HepG2 (cell line): ENCODE results near the gene TEAD3. TPM values are rescaled to one million over a fixed set of nuclear protein-coding genes. Genes with fewer than 3 reads are reported as not detected.
A peak's percentile ranks its signal among the peaks of the same experiment; 100 is the strongest.

Experiments
- BORCS8-MEF2B ChIP-seq: sonication (generic); formaldehyde crosslinking; IDR thresholded peaks from 2 replicates; pipeline ENCODE4 v1.8.0; 2022; ENCODE audit warnings: mild to moderate bottlenecking, missing genetic modification reagents
- CBFB ChIP-seq: sonication (generic); formaldehyde crosslinking; IDR thresholded peaks from 2 replicates; pipeline ENCODE4 v1.4.0; 2020; ENCODE audit warnings: missing genetic modification reagents
- CHD2 ChIP-seq: IDR thresholded peaks from 2 replicates; pipeline ENCODE4 v1.6.1; 2011; ENCODE audit warnings: low read depth, low read length, improper control_type of control experiment
- DPF2 ChIP-seq: sonication (generic); formaldehyde crosslinking; IDR thresholded peaks from 2 replicates; pipeline ENCODE4 v1.4.0; 2020; ENCODE audit warnings: mild to moderate bottlenecking, low read depth, missing genetic modification reagents, borderline replicate concordance
- ERF ChIP-seq: IDR thresholded peaks from 2 replicates; pipeline ENCODE4 v1.6.1; 2018; ENCODE audit warnings: missing biosample characterization, missing genetic modification reagents
- GABPB1 ChIP-seq: IDR thresholded peaks from 2 replicates; pipeline ENCODE4 v1.6.1; 2016; ENCODE audit warnings: mild to moderate bottlenecking, missing genetic modification reagents, moderate library complexity, missing compliant biosample characterization
- HNRNPH1 ChIP-seq: fragments of 200-400 bp; formaldehyde crosslinking; optimal IDR thresholded peaks from 2 replicates; pipeline ENCODE3; 2017; ENCODE audit warnings: mild to moderate bottlenecking, low read depth, low read length
- MBD4 ChIP-seq: IDR thresholded peaks from 2 replicates; pipeline ENCODE4 v1.6.1; 2012; ENCODE audit warnings: low read length, inconsistent platforms, borderline replicate concordance
- NFE2 ChIP-seq: sonication (generic); formaldehyde crosslinking; IDR thresholded peaks from 2 replicates; pipeline ENCODE4 v1.4.0; 2020; ENCODE audit warnings: missing genetic modification reagents
- RBFOX2 ChIP-seq: fragments of 200-400 bp; formaldehyde crosslinking; IDR thresholded peaks from 2 replicates; pipeline ENCODE4 v1.6.1; 2017; ENCODE audit warnings: low read depth, mild to moderate bottlenecking, low read length
- REPIN1 ChIP-seq: sonication (generic); formaldehyde crosslinking; IDR thresholded peaks from 2 replicates; pipeline ENCODE4 v1.8.0; 2022; ENCODE audit warnings: missing genetic modification reagents, low read depth, mild to moderate bottlenecking, borderline replicate concordance
- RFX1 ChIP-seq: fragments of 450-650 bp; IDR thresholded peaks from 2 replicates; pipeline ENCODE4 v1.6.1; 2017
- ZBTB20 ChIP-seq: sonication (generic); formaldehyde crosslinking; IDR thresholded peaks from 2 replicates; pipeline ENCODE4 v1.8.1; 2023; ENCODE audit warnings: missing genetic modification reagents, low read depth, mild to moderate bottlenecking, borderline replicate concordance
- ZFP1 ChIP-seq: IDR thresholded peaks from 2 replicates; pipeline ENCODE4 v1.6.1; 2016
- ZNF143 ChIP-seq: sonication (generic); formaldehyde crosslinking; IDR thresholded peaks from 2 replicates; pipeline ENCODE4 v1.4.0; 2020; ENCODE audit warnings: missing genetic modification reagents
- ZNF629 ChIP-seq: sonication (generic); formaldehyde crosslinking; conservative IDR thresholded peaks from 2 replicates; pipeline ENCODE4 v1.5.0; 2020; ENCODE audit warnings: missing genetic modification reagents
- ZNF709 ChIP-seq: sonication (generic); formaldehyde crosslinking; IDR thresholded peaks from 2 replicates; pipeline ENCODE4 v1.5.0; 2020; ENCODE audit warnings: mild to moderate bottlenecking, missing genetic modification reagents
- ZNF777 ChIP-seq: sonication (generic); formaldehyde crosslinking; IDR thresholded peaks from 2 replicates; pipeline ENCODE4 v1.4.0; 2020; ENCODE audit warnings: missing genetic modification reagents
- ZNF780A ChIP-seq: sonication (generic); formaldehyde crosslinking; IDR thresholded peaks from 2 replicates; pipeline ENCODE4 v1.8.0; 2022; ENCODE audit warnings: mild to moderate bottlenecking, missing genetic modification reagents, moderate library complexity
- ZNF879 ChIP-seq: sonication (generic); formaldehyde crosslinking; IDR thresholded peaks from 2 replicates; pipeline ENCODE4 v1.8.1; 2023; ENCODE audit warnings: missing genetic modification reagents
- ZSCAN9 ChIP-seq: IDR thresholded peaks from 2 replicates; pipeline ENCODE4 v1.6.1; 2016; ENCODE audit warnings: borderline replicate concordance
- polyA plus RNA-seq, 8 experiments: library from polyadenylated mRNA; depleted of rRNA in 3 of 8; stranded (reverse) in 7 of 8; unstranded in 1 of 8; fragments of >200 nt; fragmentation: Illumina TruSeq in 4 of 8; extraction: Trizol in 4 of 8; gene quantifications; 2 replicates each; pipeline versions ENCODE4 v1.2.1 to v1.2.3, GENCODE V29; 2011 to 2016; ENCODE audit warnings: low read depth in 4 of 8, missing spikeins in 1 of 8, mixed read lengths in 1 of 8; ENCODE audit not compliant: insufficient read depth in 1 of 8
- total RNA-seq, 5 experiments: library from RNA; depleted of rRNA; stranded (reverse); fragments of >200 nt; fragmentation: Illumina TruSeq; extraction: Trizol; gene quantifications; 2 replicates each; pipeline ENCODE4 v1.2.3, GENCODE V29; 2016; ENCODE audit warnings: low read depth in 1 of 5
- TF ChIP-seq, protein P1 (sequence below): IDR thresholded peaks from 2 replicates; pipeline ENCODE4 v1.6.1; 2016; ENCODE audit warnings: missing genetic modification reagents, missing compliant biosample characterization
- TF ChIP-seq, protein P2 (sequence below): sonication (generic); formaldehyde crosslinking; IDR thresholded peaks from 2 replicates; pipeline ENCODE4 v1.4.0; 2020; ENCODE audit warnings: missing genetic modification reagents
- TF ChIP-seq, protein P3 (sequence below): sonication (generic); formaldehyde crosslinking; IDR thresholded peaks from 2 replicates; pipeline ENCODE4 v1.4.0; 2020; ENCODE audit warnings: missing genetic modification reagents
- TF ChIP-seq, protein P4 (sequence below): sonication (generic); formaldehyde crosslinking; IDR thresholded peaks from 2 replicates; pipeline ENCODE4 v1.8.1; 2023; ENCODE audit warnings: mild to moderate bottlenecking, inconsistent platforms, moderate library complexity, missing genetic modification reagents, borderline replicate concordance
- TF ChIP-seq, protein P5 (sequence below): sonication (generic); formaldehyde crosslinking; IDR thresholded peaks from 2 replicates; pipeline ENCODE4 v1.5.0; 2020; ENCODE audit warnings: mild to moderate bottlenecking, missing genetic modification reagents

The TEAD3 gene
- total and polyA plus RNA-seq, 2 of the 13 experiments (the other 11 are each of a cell fraction or from before 2014, with no cell fraction given) = 15.1 to 16.5 TPM

DNA sequence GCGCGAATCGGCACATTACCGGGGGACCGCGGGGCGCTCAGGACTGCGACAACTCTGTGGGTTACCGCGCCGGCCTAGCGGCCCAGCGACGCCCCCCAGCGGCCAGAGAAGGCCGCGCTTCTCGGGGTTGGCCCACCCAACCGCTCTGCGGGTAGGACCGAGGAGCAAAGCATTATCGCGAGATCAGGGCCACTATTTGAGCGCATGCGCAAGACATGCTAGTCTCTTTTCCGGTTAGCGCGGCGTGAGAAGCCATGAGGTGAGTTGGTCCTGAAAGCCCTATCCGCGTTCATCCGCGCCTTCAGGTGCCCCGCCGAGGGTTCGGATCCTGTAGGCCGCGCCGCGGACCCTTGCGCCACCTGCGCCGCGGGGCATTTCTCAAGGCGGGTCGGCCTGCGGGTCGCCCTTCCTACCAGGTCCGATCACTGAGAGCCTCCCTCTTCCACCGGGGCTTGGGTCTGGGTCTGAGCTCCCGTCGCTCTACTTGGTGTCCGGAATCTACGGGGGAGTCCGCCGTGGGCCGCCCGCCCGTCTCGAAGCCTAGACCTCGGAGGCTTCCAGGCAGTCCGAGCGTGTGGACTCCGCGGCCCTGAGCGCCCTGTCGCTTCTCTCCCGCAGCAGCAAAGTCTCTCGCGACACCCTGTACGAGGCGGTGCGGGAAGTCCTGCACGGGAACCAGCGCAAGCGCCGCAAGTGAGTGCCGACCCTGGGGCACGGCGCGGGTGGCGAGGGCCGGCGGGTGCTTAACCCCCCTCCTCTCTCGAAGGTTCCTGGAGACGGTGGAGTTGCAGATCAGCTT is 28.5 kb downstream of the TEAD3 start, which contains the start of gene RPL10A (continued):
- TF ChIP-seq REPIN1 (CRISPR knock-in tag) (peak; percentile 95), HNRNPH1 (no peak), NFE2 (CRISPR knock-in tag) (no peak), ZNF780A (CRISPR knock-in tag) (peak; percentile 69; the same call in 1 of the 2 replicates), RFX1 (no peak), ZSCAN9 (CRISPR knock-in tag) (peak; percentile 90), ZNF879 (CRISPR knock-in tag) (peak; percentile 96; the same call in 1 of the 2 replicates), BORCS8-MEF2B (peak; percentile 96), ZNF777 (CRISPR knock-in tag) (peak; percentile 73; the same call in 1 of the 2 replicates), MBD4 (no peak), ZFP1 (no peak; the same call in 1 of the 2 replicates), RBFOX2 (peak; percentile 100), ZNF709 (peak; percentile 96), ERF (CRISPR knock-in tag) (peak; percentile 97), CBFB (CRISPR knock-in tag) (peak; percentile 82), ZNF629 (CRISPR knock-in tag) (peak; percentile 65; the same call in 1 of the 2 replicates), ZNF143 (peak; percentile 58; the same call in 1 of the 2 replicates), ZBTB20 (CRISPR knock-in tag) (0 out of 2 replicates have a peak, but pooled peaks have one; percentile 80), CHD2 (peak; percentile 99), DPF2 (CRISPR knock-in tag) (0 out of 2 replicates have a peak, but pooled peaks have one; percentile 51), GABPB1 (peak; percentile 94)
- TF ChIP-seq, protein P1, sequence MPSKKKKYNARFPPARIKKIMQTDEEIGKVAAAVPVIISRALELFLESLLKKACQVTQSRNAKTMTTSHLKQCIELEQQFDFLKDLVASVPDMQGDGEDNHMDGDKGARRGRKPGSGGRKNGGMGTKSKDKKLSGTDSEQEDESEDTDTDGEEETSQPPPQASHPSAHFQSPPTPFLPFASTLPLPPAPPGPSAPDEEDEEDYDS (CRISPR knock-in tag) = peak; percentile 99
- TF ChIP-seq, protein P2, sequence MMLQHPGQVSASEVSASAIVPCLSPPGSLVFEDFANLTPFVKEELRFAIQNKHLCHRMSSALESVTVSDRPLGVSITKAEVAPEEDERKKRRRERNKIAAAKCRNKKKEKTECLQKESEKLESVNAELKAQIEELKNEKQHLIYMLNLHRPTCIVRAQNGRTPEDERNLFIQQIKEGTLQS (CRISPR knock-in tag) = peak; percentile 80
- TF ChIP-seq, protein P3, sequence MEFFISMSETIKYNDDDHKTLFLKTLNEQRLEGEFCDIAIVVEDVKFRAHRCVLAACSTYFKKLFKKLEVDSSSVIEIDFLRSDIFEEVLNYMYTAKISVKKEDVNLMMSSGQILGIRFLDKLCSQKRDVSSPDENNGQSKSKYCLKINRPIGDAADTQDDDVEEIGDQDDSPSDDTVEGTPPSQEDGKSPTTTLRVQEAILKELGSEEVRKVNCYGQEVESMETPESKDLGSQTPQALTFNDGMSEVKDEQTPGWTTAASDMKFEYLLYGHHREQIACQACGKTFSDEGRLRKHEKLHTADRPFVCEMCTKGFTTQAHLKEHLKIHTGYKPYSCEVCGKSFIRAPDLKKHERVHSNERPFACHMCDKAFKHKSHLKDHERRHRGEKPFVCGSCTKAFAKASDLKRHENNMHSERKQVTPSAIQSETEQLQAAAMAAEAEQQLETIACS = no peak
- TF ChIP-seq, protein P4, sequence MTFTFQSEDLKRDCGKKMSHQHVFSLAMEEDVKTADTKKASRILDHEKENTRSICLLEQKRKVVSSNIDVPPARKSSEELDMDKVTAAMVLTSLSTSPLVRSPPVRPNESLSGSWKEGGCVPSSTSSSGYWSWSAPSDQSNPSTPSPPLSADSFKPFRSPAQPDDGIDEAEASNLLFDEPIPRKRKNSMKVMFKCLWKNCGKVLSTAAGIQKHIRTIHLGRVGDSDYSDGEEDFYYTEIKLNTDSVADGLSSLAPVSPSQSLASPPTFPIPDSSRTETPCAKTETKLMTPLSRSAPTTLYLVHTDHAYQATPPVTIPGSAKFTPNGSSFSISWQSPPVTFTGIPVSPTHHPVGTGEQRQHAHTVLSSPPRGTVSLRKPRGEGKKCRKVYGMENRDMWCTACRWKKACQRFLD = peak; percentile 83
- TF ChIP-seq, protein P5, sequence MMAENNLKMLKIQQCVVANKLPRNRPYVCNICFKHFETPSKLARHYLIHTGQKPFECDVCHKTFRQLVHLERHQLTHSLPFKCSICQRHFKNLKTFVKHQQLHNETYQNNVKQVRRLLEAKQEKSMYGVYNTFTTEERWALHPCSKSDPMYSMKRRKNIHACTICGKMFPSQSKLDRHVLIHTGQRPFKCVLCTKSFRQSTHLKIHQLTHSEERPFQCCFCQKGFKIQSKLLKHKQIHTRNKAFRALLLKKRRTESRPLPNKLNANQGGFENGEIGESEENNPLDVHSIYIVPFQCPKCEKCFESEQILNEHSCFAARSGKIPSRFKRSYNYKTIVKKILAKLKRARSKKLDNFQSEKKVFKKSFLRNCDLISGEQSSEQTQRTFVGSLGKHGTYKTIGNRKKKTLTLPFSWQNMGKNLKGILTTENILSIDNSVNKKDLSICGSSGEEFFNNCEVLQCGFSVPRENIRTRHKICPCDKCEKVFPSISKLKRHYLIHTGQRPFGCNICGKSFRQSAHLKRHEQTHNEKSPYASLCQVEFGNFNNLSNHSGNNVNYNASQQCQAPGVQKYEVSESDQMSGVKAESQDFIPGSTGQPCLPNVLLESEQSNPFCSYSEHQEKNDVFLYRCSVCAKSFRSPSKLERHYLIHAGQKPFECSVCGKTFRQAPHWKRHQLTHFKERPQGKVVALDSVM = no peak
